H1 (cell line): Measurements from ENCODE around the gene ITPR1. TPM values are rescaled to one million over a fixed set of nuclear protein-coding genes. Genes with fewer than 3 reads are reported as not detected.

ENCODE experiments used
- CTCF ChIA-PET: fragments of 300-600 bp; sonication (Branson Sonifier 250); formaldehyde crosslinking; loops from one replicate; lab custom pipeline; 2021; ENCODE audit not compliant: partially characterized antibody; lab: Charles Lee
- POLR2A ChIA-PET: fragments of 300-600 bp; sonication (Branson Sonifier 250); formaldehyde crosslinking; loops from one replicate; lab custom pipeline; 2021; ENCODE audit warnings: inconsistent platforms; ENCODE audit not compliant: partially characterized antibody; lab: Charles Lee
- DNase-seq, 2 experiments: peaks; one replicate each; pipeline versions ENCODE4 v3.0.0 to v3.0.0-alpha.2; 2010 to 2022; ENCODE audit warnings: low spot score in 2 of 2, low read depth in 1 of 2, mixed read lengths in 1 of 2
- FAIRE-seq: peaks from 2 replicates; lab custom pipeline; 2011; peaks lifted over from hg19 to GRCh38; lab: Jason Lieb, UNC
- H2AFZ ChIP-seq: 2 replicates; pipeline ENCODE4 v1.8.1; 2012; ENCODE audit warnings: low read length, inconsistent platforms
- H2AK5ac ChIP-seq: 2 replicates; pipeline ENCODE4 v1.6.1; 2013; ENCODE audit warnings: low read depth, low read length
- H2BK120ac ChIP-seq: replicated peaks from 2 replicates; pipeline ENCODE3; 2013; ENCODE audit warnings: low read depth, low read length, inconsistent platforms
- H2BK12ac ChIP-seq: 2 replicates; pipeline ENCODE4 v1.6.1; 2013; ENCODE audit warnings: low read depth, low read length
- H2BK15ac ChIP-seq: 2 replicates; pipeline ENCODE4 v1.6.1; 2013; ENCODE audit warnings: low read length
- H2BK20ac ChIP-seq: 2 replicates; pipeline ENCODE4 v1.6.1; 2013; ENCODE audit warnings: low read length
- H2BK5ac ChIP-seq: 2 replicates; pipeline ENCODE4 v1.6.1; 2013; ENCODE audit warnings: low read depth, low read length
- H3K14ac ChIP-seq: 2 replicates; pipeline ENCODE4 v1.6.1; 2013; ENCODE audit warnings: inconsistent platforms; ENCODE audit not compliant: insufficient read length
- H3K18ac ChIP-seq: 2 replicates; pipeline ENCODE4 v1.6.1; 2013; ENCODE audit warnings: low read length; ENCODE audit errors: extremely low read depth
- H3K23ac ChIP-seq: 2 replicates; pipeline ENCODE4 v1.6.1; 2013; ENCODE audit warnings: inconsistent platforms; ENCODE audit not compliant: insufficient read length
- H3K23me2 ChIP-seq: 2 replicates; pipeline ENCODE4 v1.6.1; 2013; ENCODE audit warnings: low read depth, low read length
- H3K27ac ChIP-seq: 2 replicates; pipeline ENCODE4 v1.6.1; 2011; ENCODE audit warnings: low read depth, low read length, inconsistent platforms
- H3K27me3 ChIP-seq, 4 experiments: replicated peaks in 1 of 4; 1 replicate in 1 of 4; 2 replicates in 3 of 4; pipeline versions ENCODE4 v1.6.1 to v1.8.1; 2011 to 2013; ENCODE audit warnings: low read length in 3 of 4, mild to moderate bottlenecking in 3 of 4, inconsistent platforms in 2 of 4, mixed read lengths in 2 of 4, moderate library complexity in 1 of 4; ENCODE audit not compliant: control insufficient read depth in 3 of 4, insufficient read depth in 3 of 4; ENCODE audit errors: extremely low read depth in 1 of 4
- H3K36me3 ChIP-seq, 4 experiments: 2 replicates each; pipeline versions ENCODE4 v1.6.1 to v1.8.1; 2011 to 2013; ENCODE audit warnings: mild to moderate bottlenecking in 4 of 4, low read length in 3 of 4, moderate library complexity in 2 of 4, control low read depth in 1 of 4, inconsistent platforms in 1 of 4; ENCODE audit not compliant: insufficient read depth in 4 of 4, control insufficient read depth in 2 of 4
- H3K4ac ChIP-seq: replicated peaks from 2 replicates; pipeline ENCODE3; 2013; ENCODE audit warnings: low read length, low read depth, mixed read lengths, inconsistent platforms; ENCODE audit not compliant: insufficient read length
- H3K4me1 ChIP-seq, 4 experiments: replicated peaks in 1 of 4; 1 replicate in 1 of 4; 2 replicates in 3 of 4; pipeline versions ENCODE4 v1.6.1 to v1.8.1; 2011 to 2013; ENCODE audit warnings: low read length in 3 of 4, inconsistent platforms in 2 of 4, mixed read lengths in 1 of 4; ENCODE audit not compliant: insufficient read depth in 4 of 4, control insufficient read depth in 3 of 4
- H3K4me2 ChIP-seq, 2 experiments: 2 replicates each; pipeline versions ENCODE4 v1.6.1 to v1.8.1; 2011 to 2013; ENCODE audit warnings: low read depth in 2 of 2, low read length in 2 of 2, control low read depth in 1 of 2, inconsistent platforms in 1 of 2, mild to moderate bottlenecking in 1 of 2; ENCODE audit not compliant: insufficient read depth in 1 of 2
- H3K4me3 ChIP-seq, 4 experiments: fragments of 200-600, 300-600 bp in 1 of 4; sonication (generic), shearing (Covaris generic), sonication (Bioruptor Twin) in 1 of 4; 2 replicates each; pipeline versions ENCODE4 v1.5.1 to v1.8.1; 2011 to 2016; ENCODE audit warnings: low read length in 4 of 4, low read depth in 3 of 4, control low read depth in 2 of 4, inconsistent platforms in 2 of 4, mild to moderate bottlenecking in 2 of 4, mixed read lengths in 1 of 4, moderate library complexity in 1 of 4; ENCODE audit not compliant: insufficient read depth in 2 of 4; ENCODE audit errors: extremely low read depth in 1 of 4
- H3K56ac ChIP-seq: replicated peaks from 2 replicates; pipeline ENCODE3; 2013; ENCODE audit warnings: low read depth, mild to moderate bottlenecking, mixed read lengths, low read length, inconsistent platforms; ENCODE audit not compliant: insufficient read length
- H3K79me1 ChIP-seq: 2 replicates; pipeline ENCODE4 v1.6.1; 2013; ENCODE audit warnings: low read depth, low read length, control low read depth
- H3K79me2 ChIP-seq, 2 experiments: 2 replicates each; pipeline versions ENCODE4 v1.6.1 to v1.8.1; 2012 to 2013; ENCODE audit warnings: low read length in 2 of 2, mild to moderate bottlenecking in 2 of 2, inconsistent platforms in 1 of 2; ENCODE audit not compliant: insufficient read depth in 2 of 2, control insufficient read depth in 1 of 2
- H3K9ac ChIP-seq, 4 experiments: replicated peaks in 1 of 4; 1 replicate in 1 of 4; 2 replicates in 3 of 4; pipeline versions ENCODE4 v1.6.1 to v1.8.1; 2011 to 2013; ENCODE audit warnings: low read depth in 3 of 4, low read length in 3 of 4, control low read depth in 2 of 4, mild to moderate bottlenecking in 2 of 4, moderate library complexity in 2 of 4, inconsistent platforms in 1 of 4; ENCODE audit errors: extremely low read depth in 1 of 4
- H3K9me3 ChIP-seq, 2 experiments: 2 replicates each; pipeline versions ENCODE4 v1.6.1 to v1.8.1; 2012 to 2013; ENCODE audit warnings: mild to moderate bottlenecking in 2 of 2, moderate library complexity in 2 of 2, control low read depth in 1 of 2, inconsistent platforms in 1 of 2, low read depth in 1 of 2, low read length in 1 of 2, mixed read lengths in 1 of 2; ENCODE audit not compliant: insufficient read depth in 2 of 2
- H4K20me1 ChIP-seq, 2 experiments: replicated peaks in 1 of 2; 2 replicates each; pipeline versions ENCODE3 to v1.8.1; 2011 to 2013; ENCODE audit warnings: inconsistent platforms in 2 of 2, low read length in 2 of 2, mild to moderate bottlenecking in 1 of 2; ENCODE audit not compliant: insufficient read depth in 2 of 2, control insufficient read depth in 1 of 2
- H4K5ac ChIP-seq: 2 replicates; pipeline ENCODE4 v1.6.1; 2013; ENCODE audit warnings: low read length, low read depth, mixed read lengths, inconsistent platforms; ENCODE audit not compliant: insufficient read length
- H4K8ac ChIP-seq: 2 replicates; pipeline ENCODE4 v1.8.0; 2013; ENCODE audit warnings: mild to moderate bottlenecking, moderate library complexity, low read length, inconsistent platforms; ENCODE audit not compliant: insufficient read depth; ENCODE audit errors: extremely low read depth
- H4K91ac ChIP-seq: replicated peaks from 2 replicates; pipeline ENCODE3; 2013; ENCODE audit warnings: low read length, mixed read lengths, inconsistent platforms; ENCODE audit not compliant: insufficient read length
- CBX8 ChIP-seq: fragments of 300-800, 300-1000 bp; sonication (generic); IDR thresholded peaks from 2 replicates; pipeline ENCODE4 v1.7.1; 2016; ENCODE audit warnings: low read depth, low read length, borderline replicate concordance
- CHD2 ChIP-seq: IDR thresholded peaks from 2 replicates; pipeline ENCODE4 v1.6.1; 2012; ENCODE audit warnings: low read length, improper control_type of control experiment
- EZH2 ChIP-seq: fragments of 200-600 bp; sonication (generic); IDR thresholded peaks from 2 replicates; pipeline ENCODE4 v1.7.1; 2012; ENCODE audit warnings: low read depth, mild to moderate bottlenecking, moderate library complexity, low read length, inconsistent platforms; ENCODE audit not compliant: severe bottlenecking
- HDAC6 ChIP-seq: IDR thresholded peaks from one replicate; pipeline ENCODE4 v1.7.1; 2012; ENCODE audit warnings: low read depth, mild to moderate bottlenecking, inconsistent platforms, low read length, moderate library complexity
- SP2 ChIP-seq: IDR thresholded peaks from 2 replicates; pipeline ENCODE4 v1.6.1; 2012; ENCODE audit warnings: mild to moderate bottlenecking, low read length, inconsistent platforms
- SRF ChIP-seq: IDR thresholded peaks from 2 replicates; pipeline ENCODE4 v1.6.1; 2011; ENCODE audit warnings: mild to moderate bottlenecking, low read depth, low read length, moderate library complexity
- TBP ChIP-seq: IDR thresholded peaks from 2 replicates; pipeline ENCODE4 v1.6.1; 2011; ENCODE audit warnings: low read depth, low read length, improper control_type of control experiment
- WGBS, 2 experiments: shearing (Covaris generic) in 1 of 2; methylation state at CpG; one replicate each; pipeline versions ENCODE4 v1.1.6 to v1.1.7; 2013 to 2015; ENCODE audit warnings: low lambda C conversion rate in 2 of 2, mixed read lengths in 2 of 2, inconsistent platforms in 1 of 2, low coverage in 1 of 2, missing lambda C conversion rate in 1 of 2; ENCODE audit not compliant: insufficient replicate concordance in 2 of 2, insufficient coverage in 1 of 2, insufficient read length in 1 of 2; ENCODE audit errors: extremely low coverage in 1 of 2, missing lambda C conversion rate in 1 of 2; 5-methylcytosine and 5-hydroxymethylcytosine counted together
- polyA plus RNA-seq, 7 experiments: library from polyadenylated mRNA; depleted of rRNA in 3 of 7; stranded (reverse) in 5 of 7; unstranded in 2 of 7; fragments of >200 nt in 5 of 7; fragments of 200-250 nt in 2 of 7; gene quantifications; 1 replicate in 5 of 7; 2 replicates in 1 of 7; 4 replicates in 1 of 7; pipeline versions ENCODE4 v1.2.1 to v1.2.3, GENCODE V29; 2011 to 2013; ENCODE audit warnings: missing spikeins in 2 of 7, mixed read lengths in 2 of 7
- total RNA-seq: library from RNA; stranded (reverse); fragmentation: NEBNext Ultra II Directional; extraction: Animal tissue kit (Norgen Biotek cat#: 25700); gene quantifications from 2 replicates; pipeline ENCODE4 v1.2.1, GENCODE V29; 2021

ITPR1 gene
- total and polyA plus RNA-seq, 2 of the 8 experiments (the other 6 are each of a cell fraction or from before 2014, with no cell fraction given): 2.5 to 16.3 TPM

GRCh38 chr3:4802903-4803302 lies 309.8 kb downstream of the ITPR1 start:
- no peak overlapping the region for H3K27ac ChIP-seq
- H3K23me2 ChIP-seq: no peaks in the 10 kb centered on the region; the same call in 1 of the 2 replicates
- H3K9ac ChIP-seq: no peak overlapping the region
- no peaks in the 10 kb centered on the region for H4K20me1 ChIP-seq
- no peak overlapping the region for H2BK5ac ChIP-seq
- CTCF ChIA-PET: interaction anchor here (1.0 kb wide), 1 partner anchor 174 kb away, joined by 4 read pairs; no protein-coding TSS in a partner anchor
- no peaks in the 10 kb centered on the region for H3K79me1 ChIP-seq
- H4K8ac ChIP-seq: no peak overlapping the region
- H3K4me3 ChIP-seq: no peak overlapping the region
- no peak overlapping the region for H2BK12ac ChIP-seq
- no peak overlapping the region for H3K14ac ChIP-seq
- H3K23ac ChIP-seq: no peak overlapping the region
- no peak overlapping the region for H2BK120ac ChIP-seq
- no peak overlapping the region for H3K56ac ChIP-seq
- H3K9me3 ChIP-seq: peaks cover 4% of the 10 kb centered on the region in 2 experiments; a peak in 2 of 4 replicates
- FAIRE-seq (no peak), DNase-seq (no peak)
- no peak overlapping the region for H3K4ac ChIP-seq
- peaks cover 0 to 3% (median 0%) of the 10 kb centered on the region in 4 experiments; a peak in 1 of 8 replicates for H3K36me3 ChIP-seq
- no peak overlapping the region for H2BK20ac ChIP-seq
- POLR2A ChIA-PET: interaction anchor here (0.6 kb wide), 1 partner anchor 196 kb away, joined by 3 read pairs; no protein-coding TSS in a partner anchor
- no peak overlapping the region for H2AFZ ChIP-seq
- no peak overlapping the region for H3K4me2 ChIP-seq
- H3K4me1 ChIP-seq: no peaks in the 10 kb centered on the region
- H2BK15ac ChIP-seq: no peak overlapping the region
- H4K91ac ChIP-seq: no peak overlapping the region
- 92% methylated on average over 8 of the region's 8 CpGs; no CpG with 5 or more reads in 1 of the 2 experiments for WGBS, 2 experiments
- H3K18ac ChIP-seq: no peak overlapping the region
- no peaks in the 10 kb centered on the region for H3K27me3 ChIP-seq
- no peaks in the 10 kb centered on the region for H3K79me2 ChIP-seq
- H2AK5ac ChIP-seq: no peak overlapping the region
- no peak for TF ChIP-seq EZH2
- no peak for TF ChIP-seq SRF
- TF ChIP-seq TBP: no peak
- TF ChIP-seq SP2: no peak
- no peak for TF ChIP-seq HDAC6
- TF ChIP-seq CBX8: no peak
- no peak for TF ChIP-seq CHD2
- no peak overlapping the region for H4K5ac ChIP-seq
